Memory B cell (primary cell): Measurements from ENCODE around the gene TAF13.

ENCODE experiments used
- ATAC-seq: fragments of 150-1000 bp; cut with Tn5 transposase; 2 replicates; pipeline ENCODE4 v1.10.0; 2021; ENCODE audit warnings: low read depth, mild to moderate bottlenecking, moderate library complexity
- DNase-seq, 2 donors: peaks; one replicate each; pipeline ENCODE4 v3.0.0; 2022; ENCODE audit warnings: low spot score in 2 of 2
- H3K27ac Mint-ChIP-seq: one replicate; pipeline ENCODE4 v1.8.0; 2022; ENCODE audit warnings: mild to moderate bottlenecking, moderate library complexity, mixed read lengths
- H3K27me3 Mint-ChIP-seq: one replicate; pipeline ENCODE4 v1.8.0; 2022; ENCODE audit warnings: mixed read lengths
- H3K36me3 Mint-ChIP-seq: one replicate; pipeline ENCODE4 v1.8.0; 2022; ENCODE audit warnings: mild to moderate bottlenecking, mixed read lengths
- H3K4me1 Mint-ChIP-seq: one replicate; pipeline ENCODE4 v1.8.0; 2022; ENCODE audit warnings: mixed read lengths
- H3K4me3 Mint-ChIP-seq: one replicate; pipeline ENCODE4 v1.8.0; 2022; ENCODE audit warnings: mild to moderate bottlenecking, moderate library complexity, mixed read lengths
- H3K9me3 Mint-ChIP-seq: one replicate; pipeline ENCODE4 v1.8.0; 2022; ENCODE audit warnings: mixed read lengths

TAF13 gene

GRCh38 chr1:109104364-109105151 lies 28.8 kb upstream of the TAF13 start:
- H3K36me3 Mint-ChIP-seq: no peaks in the 10 kb centered on the region
- H3K4me3 Mint-ChIP-seq: no peak overlapping the region
- H3K27me3 Mint-ChIP-seq: no peaks in the 10 kb centered on the region
- no peak overlapping the region for H3K27ac Mint-ChIP-seq
- DNase-seq (no peak), ATAC-seq (no peak)
- H3K9me3 Mint-ChIP-seq: no peaks in the 10 kb centered on the region
- H3K4me1 Mint-ChIP-seq: peaks cover 3% of the 10 kb centered on the region

GRCh38 chr1:109099938-109100773 lies 24.4 kb upstream of the TAF13 start:
- Mint-ChIP-seq H3K9me3 (no peaks in the 10 kb centered on the region), H3K27ac (peak overlapping the region; percentile 94), H3K4me3 (peak overlapping the region; percentile 91), H3K36me3 (no peaks in the 10 kb centered on the region), H3K4me1 (peaks cover 3% of the 10 kb centered on the region), H3K27me3 (no peaks in the 10 kb centered on the region)
- DNase-seq (peak; percentile 94 to 96), ATAC-seq (peak; percentile 90)

- peak overlapping the region; percentile 75 for H3K27ac Mint-ChIP-seq
- H3K4me3 Mint-ChIP-seq: no peak overlapping the region
- H3K27me3 Mint-ChIP-seq: no peaks in the 10 kb centered on the region
- H3K9me3 Mint-ChIP-seq: no peaks in the 10 kb centered on the region
- peaks cover 6% of the 10 kb centered on the region for H3K36me3 Mint-ChIP-seq
- H3K4me1 Mint-ChIP-seq: peaks cover 18% of the 10 kb centered on the region
- DNase-seq (no peak), ATAC-seq (no peak)
These were observed 20.3 kb upstream of the TAF13 start for GRCh38 chr1:109096120-109096519.

DNA sequence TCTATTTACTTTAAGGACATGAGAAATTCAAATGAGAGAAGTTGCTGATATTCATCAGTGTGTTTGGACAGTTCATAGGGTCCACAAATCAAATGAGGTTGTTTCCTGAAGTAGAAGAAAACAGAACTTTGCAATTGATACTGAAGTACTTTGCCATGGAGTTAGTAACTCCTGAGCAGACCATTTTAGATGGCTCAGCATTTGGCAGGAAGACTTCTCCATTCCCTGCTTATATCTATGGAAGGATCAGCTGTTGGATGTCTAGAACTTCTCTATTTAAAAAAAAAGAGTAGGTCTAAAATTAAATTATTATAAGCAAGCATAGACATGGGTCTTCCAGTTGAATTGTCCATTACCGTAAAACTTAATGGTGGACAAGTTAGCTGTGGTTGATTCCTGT lies 19.8 kb upstream of the TAF13 start:
- Mint-ChIP-seq H3K27ac (peak overlapping the region; percentile 75), H3K4me1 (peaks cover 17% of the 10 kb centered on the region), H3K9me3 (no peaks in the 10 kb centered on the region), H3K4me3 (no peak overlapping the region), H3K36me3 (peaks cover 6% of the 10 kb centered on the region), H3K27me3 (no peaks in the 10 kb centered on the region)
- ATAC-seq: no peak
- DNase-seq: no peak

DNA sequence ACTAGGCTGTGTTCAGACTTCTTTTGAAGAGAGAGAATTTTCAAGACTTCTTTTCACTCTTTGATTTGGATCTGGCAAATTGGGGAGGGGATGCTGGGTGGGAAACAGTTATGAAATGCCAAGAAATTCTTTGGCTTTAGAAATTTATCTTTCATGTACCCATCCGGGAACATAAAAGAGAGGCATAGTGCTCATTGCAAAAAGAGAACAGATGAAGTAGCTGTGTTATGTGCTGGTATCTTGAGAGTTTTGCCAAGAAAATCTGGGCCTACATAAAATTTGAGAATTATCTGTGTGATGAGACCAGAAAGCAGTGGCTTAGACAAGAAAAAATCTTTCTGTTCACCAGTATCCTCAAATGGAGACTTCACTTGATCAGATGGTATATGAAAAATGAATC lies 19.1 kb upstream of the TAF13 start:
- H3K4me1 Mint-ChIP-seq: peaks cover 17% of the 10 kb centered on the region
- no peak overlapping the region for H3K4me3 Mint-ChIP-seq
- no peaks in the 10 kb centered on the region for H3K27me3 Mint-ChIP-seq
- ATAC-seq: no peak
- no peak for DNase-seq
- no peaks in the 10 kb centered on the region for H3K9me3 Mint-ChIP-seq
- H3K36me3 Mint-ChIP-seq: peaks cover 6% of the 10 kb centered on the region
- no peak overlapping the region for H3K27ac Mint-ChIP-seq

GRCh38 chr1:109094377-109094803 lies 18.6 kb upstream of the TAF13 start:
- no peak for ATAC-seq
- Mint-ChIP-seq H3K4me3 (no peak overlapping the region), H3K4me1 (peaks cover 17% of the 10 kb centered on the region), H3K27me3 (no peaks in the 10 kb centered on the region), H3K9me3 (no peaks in the 10 kb centered on the region), H3K27ac (no peak overlapping the region), H3K36me3 (peaks cover 6% of the 10 kb centered on the region)
- DNase-seq: no peak

GRCh38 chr1:109091839-109092193 lies 16.0 kb upstream of the TAF13 start:
- Mint-ChIP-seq H3K4me3 (peak overlapping the region; percentile 99), H3K36me3 (peaks cover 6% of the 10 kb centered on the region), H3K27ac (peak overlapping the region; percentile 99), H3K9me3 (no peaks in the 10 kb centered on the region), H3K4me1 (peaks cover 19% of the 10 kb centered on the region), H3K27me3 (no peaks in the 10 kb centered on the region)
- ATAC-seq: no peak
- DNase-seq: no peak

DNA sequence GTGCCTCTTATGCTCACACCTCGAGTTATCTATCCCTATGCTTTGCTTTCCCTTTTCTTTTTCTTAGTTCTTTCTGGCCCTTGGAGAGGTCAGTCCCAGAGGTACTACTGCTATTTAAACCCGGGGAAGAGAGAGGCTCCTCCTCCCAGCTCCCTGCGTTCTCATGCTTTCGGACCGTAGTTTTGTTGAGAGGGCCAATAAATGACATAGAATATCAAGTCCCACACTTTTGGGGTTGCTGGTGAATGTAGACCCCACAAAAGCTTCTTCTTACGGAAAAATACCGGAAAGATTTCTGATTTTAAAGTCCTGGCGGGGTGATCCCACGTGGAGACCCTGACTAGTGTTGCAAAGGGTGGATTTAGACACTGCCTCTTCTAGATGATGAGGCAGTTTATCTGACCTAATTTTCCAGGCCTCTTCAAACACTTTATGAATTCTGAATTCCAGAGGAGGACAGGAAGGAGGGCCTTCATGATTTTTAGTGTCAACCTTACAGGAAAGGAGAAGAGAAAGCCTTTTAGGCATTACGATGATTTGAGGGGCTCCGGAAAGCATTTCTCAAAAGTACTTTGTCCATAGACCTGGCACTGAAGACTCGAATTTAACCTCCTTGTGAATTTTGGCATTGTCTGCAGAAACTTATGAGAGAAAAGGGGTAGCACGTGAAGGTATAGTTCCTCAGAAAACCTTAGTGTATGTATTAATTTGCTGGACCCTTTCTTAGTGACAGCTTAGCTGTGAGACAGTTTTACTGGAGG lies 15.5 kb upstream of the TAF13 start:
- Mint-ChIP-seq H3K9me3 (no peaks in the 10 kb centered on the region), H3K27ac (peak overlapping the region; percentile 99), H3K4me1 (peaks cover 19% of the 10 kb centered on the region), H3K36me3 (peaks cover 6% of the 10 kb centered on the region), H3K4me3 (peak overlapping the region; percentile 99), H3K27me3 (no peaks in the 10 kb centered on the region)
- ATAC-seq (peak; percentile 9), DNase-seq (no peak)

- H3K27me3 Mint-ChIP-seq: no peaks in the 10 kb centered on the region
- H3K27ac Mint-ChIP-seq: peak within 1 kb of the TSS; percentile 99
- H3K36me3 Mint-ChIP-seq: peaks cover 6% of the 10 kb centered on the region
- H3K9me3 Mint-ChIP-seq: no peaks in the 10 kb centered on the region
- peaks cover 19% of the 10 kb centered on the region for H3K4me1 Mint-ChIP-seq
- ATAC-seq (peak; percentile 82), DNase-seq (peak; percentile 82 to 86)
- H3K4me3 Mint-ChIP-seq: peak within 1 kb of the TSS; percentile 99
These were observed 14.6 kb upstream of the TAF13 start, which contains the start of gene TMEM167B for GRCh38 chr1:109090196-109091077. Gene TMEM167B, plus strand, starts transcription at chr1:109090764. Its CDS starts 109 bp downstream, at chr1:109090873.

DNA sequence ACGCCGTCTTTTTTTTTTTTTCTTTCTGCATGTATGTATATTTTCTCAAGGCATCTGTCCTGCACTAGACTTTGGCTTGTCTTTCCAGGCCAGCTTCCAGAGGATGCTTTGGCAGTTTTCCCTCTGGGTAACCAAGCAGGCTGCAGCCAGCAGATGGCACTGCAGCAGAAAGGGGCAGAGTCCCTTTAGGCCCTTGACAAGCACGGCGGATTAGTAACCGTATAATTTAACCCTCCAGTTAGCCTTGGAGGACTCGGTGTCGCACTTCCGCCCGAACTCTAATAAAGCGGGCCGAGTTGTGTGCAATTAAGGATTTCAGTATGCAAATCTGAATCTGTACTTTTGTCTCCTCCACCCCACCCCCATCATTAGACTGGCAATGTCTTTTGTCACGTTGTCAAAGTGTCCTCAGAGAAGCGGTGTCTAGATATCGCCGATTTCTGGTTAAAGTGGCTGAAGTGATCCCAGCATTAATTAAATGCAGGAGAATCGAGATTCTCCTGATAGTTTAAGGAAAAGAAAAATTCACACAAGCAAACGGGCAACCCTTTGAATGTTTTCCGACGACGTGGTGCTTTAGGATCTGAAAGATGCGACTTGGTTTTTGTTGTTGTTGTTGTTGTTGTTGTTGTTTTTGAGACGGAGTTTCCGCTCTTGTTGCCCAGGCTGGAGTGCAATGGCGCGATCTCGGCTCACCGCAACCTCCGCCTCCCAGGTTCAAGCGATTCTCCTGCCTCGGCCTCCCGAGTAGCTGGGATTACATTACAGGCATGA lies 13.6 kb upstream of the TAF13 start:
- DNase-seq: peak in 1 of 2 donors; percentile 20
- H3K27me3 Mint-ChIP-seq: no peaks in the 10 kb centered on the region

GRCh38 chr1:109084563-109085517 lies 9.0 kb upstream of the TAF13 start:
- ATAC-seq: no peak
- no peaks in the 10 kb centered on the region for H3K9me3 Mint-ChIP-seq
- no peak overlapping the region for H3K27ac Mint-ChIP-seq
- H3K36me3 Mint-ChIP-seq: no peaks in the 10 kb centered on the region
- H3K4me1 Mint-ChIP-seq: peaks cover 2% of the 10 kb centered on the region
- no peak for DNase-seq
- no peak overlapping the region for H3K4me3 Mint-ChIP-seq
- H3K27me3 Mint-ChIP-seq: no peaks in the 10 kb centered on the region

More for the DNA sequence above, 13.6 kb upstream of the TAF13 start:
- no peaks in the 10 kb centered on the region for H3K9me3 Mint-ChIP-seq
- peak; percentile 30 for ATAC-seq
- peak overlapping the region; percentile 99 for H3K27ac Mint-ChIP-seq
- H3K4me1 Mint-ChIP-seq: peaks cover 19% of the 10 kb centered on the region
- peaks cover 6% of the 10 kb centered on the region for H3K36me3 Mint-ChIP-seq
- peak overlapping the region; percentile 99 for H3K4me3 Mint-ChIP-seq

DNA sequence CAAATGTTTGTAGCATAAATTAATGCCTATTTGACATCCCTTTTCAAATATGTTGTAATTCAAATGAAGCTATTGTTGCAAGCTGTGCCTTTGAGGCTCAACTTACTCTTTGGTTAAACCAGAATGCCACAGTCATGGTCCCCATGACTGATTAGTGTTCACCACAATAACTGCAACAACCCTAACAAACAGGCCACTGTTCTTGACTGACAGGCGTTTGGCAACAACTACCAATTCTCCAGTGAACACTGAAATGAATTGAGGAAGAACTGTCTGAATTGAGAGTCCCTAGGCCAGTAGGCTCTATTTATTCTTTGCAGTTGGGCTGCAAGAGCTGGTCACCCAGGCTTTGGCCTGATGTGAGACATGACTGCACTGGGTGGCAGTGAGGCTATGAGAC lies 8.1 kb upstream of the TAF13 start:
- no peaks in the 10 kb centered on the region for H3K36me3 Mint-ChIP-seq
- ATAC-seq (no peak), DNase-seq (no peak)
- no peak overlapping the region for H3K27ac Mint-ChIP-seq
- H3K9me3 Mint-ChIP-seq: no peaks in the 10 kb centered on the region
- no peaks in the 10 kb centered on the region for H3K4me1 Mint-ChIP-seq
- H3K4me3 Mint-ChIP-seq: no peak overlapping the region
- H3K27me3 Mint-ChIP-seq: no peaks in the 10 kb centered on the region
